ENCODE measurements around the gene PHF3.

PHF3 gene

GRCh38 chr6:63649269-63649668, 13.7 kb downstream of the PHF3 start:
- TF ChIP-seq POLR2A (IDR thresholded peaks at IDR 0.05; ENCODE audit: low read depth, low read length) (no peak), POLR2AphosphoS5 (IDR thresholded peaks at IDR 0.05; ENCODE audit: low read depth, low read length) (no peak), TAF1 (IDR thresholded peaks at IDR 0.05; ENCODE audit: borderline replicate concordance, low read depth, low read length) (no peak)
- DNase-seq (ENCODE audit: insufficient read length) = no peak
- no peak for FAIRE-seq

- no peak for TF ChIP-seq TAF1 (IDR thresholded peaks at IDR 0.05; ENCODE audit: borderline replicate concordance, low read depth, low read length)
- no peak for TF ChIP-seq POLR2AphosphoS5 (IDR thresholded peaks at IDR 0.05; ENCODE audit: low read depth, low read length)
- no peak for TF ChIP-seq POLR2A (IDR thresholded peaks at IDR 0.05; ENCODE audit: low read depth, low read length)
- DNase-seq (ENCODE audit: insufficient read length) (no peak), FAIRE-seq (no peak)
Observed at GRCh38 chr6:63649847-63650265, 14.3 kb downstream of the PHF3 start.

GRCh38 chr6:63652980-63653379, 17.4 kb downstream of the PHF3 start:
- FAIRE-seq = no peak

GRCh38 chr6:63660757-63661156, 25.2 kb downstream of the PHF3 start:
- DNase-seq (ENCODE audit: insufficient read length) = no peak
- FAIRE-seq = peak; percentile 14
- TF ChIP-seq POLR2AphosphoS5 (IDR thresholded peaks at IDR 0.05; ENCODE audit: low read depth, low read length) = no peak

More at GRCh38 chr6:63652980-63653379, 17.4 kb downstream of the PHF3 start:
- no peak for TF ChIP-seq POLR2AphosphoS5 (IDR thresholded peaks at IDR 0.05; ENCODE audit: low read depth, low read length)
- TF ChIP-seq POLR2A (IDR thresholded peaks at IDR 0.05; ENCODE audit: low read depth, low read length) = no peak
- TF ChIP-seq TAF1 (IDR thresholded peaks at IDR 0.05; ENCODE audit: borderline replicate concordance, low read depth, low read length) = no peak
- DNase-seq (ENCODE audit: insufficient read length) = no peak

- TF ChIP-seq POLR2A (IDR thresholded peaks at IDR 0.05; ENCODE audit: low read depth, low read length) (no peak), TAF1 (IDR thresholded peaks at IDR 0.05; ENCODE audit: borderline replicate concordance, low read depth, low read length) (no peak), POLR2AphosphoS5 (IDR thresholded peaks at IDR 0.05; ENCODE audit: low read depth, low read length) (no peak)
- no peak for FAIRE-seq
- DNase-seq (ENCODE audit: insufficient read length) = no peak
Observed at GRCh38 chr6:63661769-63662168, 26.2 kb downstream of the PHF3 start.

- TF ChIP-seq TAF1 (IDR thresholded peaks at IDR 0.05; ENCODE audit: borderline replicate concordance, low read depth, low read length) (no peak), POLR2A (IDR thresholded peaks at IDR 0.05; ENCODE audit: low read depth, low read length) (no peak), POLR2AphosphoS5 (IDR thresholded peaks at IDR 0.05; ENCODE audit: low read depth, low read length) (no peak)
- FAIRE-seq (no peak), DNase-seq (ENCODE audit: insufficient read length) (no peak)
Observed at GRCh38 chr6:63663147-63663955, 27.7 kb downstream of the PHF3 start.

- no peak for TF ChIP-seq TAF1 (IDR thresholded peaks at IDR 0.05; ENCODE audit: borderline replicate concordance, low read depth, low read length)
- TF ChIP-seq POLR2A (IDR thresholded peaks at IDR 0.05; ENCODE audit: low read depth, low read length) = no peak
- TF ChIP-seq POLR2AphosphoS5 (IDR thresholded peaks at IDR 0.05; ENCODE audit: low read depth, low read length) = no peak
- DNase-seq (ENCODE audit: insufficient read length) (no peak), FAIRE-seq (no peak)
Observed at GRCh38 chr6:63663956-63664281, 28.3 kb downstream of the PHF3 start.

GRCh38 chr6:63671098-63671754, 35.6 kb downstream of the PHF3 start:
- no peak for FAIRE-seq

GRCh38 chr6:63672582-63673129, 37.1 kb downstream of the PHF3 start:
- TF ChIP-seq TAF1 (IDR thresholded peaks at IDR 0.05; ENCODE audit: borderline replicate concordance, low read depth, low read length) (no peak), POLR2A (IDR thresholded peaks at IDR 0.05; ENCODE audit: low read depth, low read length) (no peak), POLR2AphosphoS5 (IDR thresholded peaks at IDR 0.05; ENCODE audit: low read depth, low read length) (no peak)
- no peak for DNase-seq (ENCODE audit: insufficient read length)
- FAIRE-seq = peak; percentile 17

More at GRCh38 chr6:63671098-63671754, 35.6 kb downstream of the PHF3 start:
- DNase-seq (ENCODE audit: insufficient read length) = no peak
- TF ChIP-seq POLR2A (IDR thresholded peaks at IDR 0.05; ENCODE audit: low read depth, low read length) (no peak), TAF1 (IDR thresholded peaks at IDR 0.05; ENCODE audit: borderline replicate concordance, low read depth, low read length) (no peak), POLR2AphosphoS5 (IDR thresholded peaks at IDR 0.05; ENCODE audit: low read depth, low read length) (no peak)

GRCh38 chr6:63673692-63674091, 38.1 kb downstream of the PHF3 start:
- no peak for FAIRE-seq
- no peak for DNase-seq (ENCODE audit: insufficient read length)
- TF ChIP-seq TAF1 (IDR thresholded peaks at IDR 0.05; ENCODE audit: borderline replicate concordance, low read depth, low read length) = no peak
- TF ChIP-seq POLR2AphosphoS5 (IDR thresholded peaks at IDR 0.05; ENCODE audit: low read depth, low read length) = no peak
- no peak for TF ChIP-seq POLR2A (IDR thresholded peaks at IDR 0.05; ENCODE audit: low read depth, low read length)

- DNase-seq (ENCODE audit: insufficient read length) (no peak), FAIRE-seq (no peak)
- TF ChIP-seq POLR2AphosphoS5 (IDR thresholded peaks at IDR 0.05; ENCODE audit: low read depth, low read length) = no peak
- no peak for TF ChIP-seq TAF1 (IDR thresholded peaks at IDR 0.05; ENCODE audit: borderline replicate concordance, low read depth, low read length)
- TF ChIP-seq POLR2A (IDR thresholded peaks at IDR 0.05; ENCODE audit: low read depth, low read length) = no peak
Observed at GRCh38 chr6:63674635-63675034, 39.0 kb downstream of the PHF3 start.

- FAIRE-seq (no peak), DNase-seq (ENCODE audit: insufficient read length) (no peak)
Observed at GRCh38 chr6:63675138-63675537, 39.5 kb downstream of the PHF3 start.

More at GRCh38 chr6:63675138-63675537, 39.5 kb downstream of the PHF3 start:
- TF ChIP-seq TAF1 (IDR thresholded peaks at IDR 0.05; ENCODE audit: borderline replicate concordance, low read depth, low read length) (no peak), POLR2AphosphoS5 (IDR thresholded peaks at IDR 0.05; ENCODE audit: low read depth, low read length) (no peak), POLR2A (IDR thresholded peaks at IDR 0.05; ENCODE audit: low read depth, low read length) (no peak)

Measured in GM12892 (cell line).